ENCODE results near the gene MOV10L1.
A peak's percentile ranks its signal among the peaks of the same experiment; 100 is the strongest.
"Not testable (repeated sequence)": the region's sequence is repeated elsewhere in the genome, so short reads cannot be mapped to it uniquely, and the experiment has no call there.

MOV10L1 gene

GRCh38 chr22:50189849-50190181 is 100.0 kb downstream of the MOV10L1 start:
- DNase-seq (ENCODE audit: low spot score): no peak

DNA sequence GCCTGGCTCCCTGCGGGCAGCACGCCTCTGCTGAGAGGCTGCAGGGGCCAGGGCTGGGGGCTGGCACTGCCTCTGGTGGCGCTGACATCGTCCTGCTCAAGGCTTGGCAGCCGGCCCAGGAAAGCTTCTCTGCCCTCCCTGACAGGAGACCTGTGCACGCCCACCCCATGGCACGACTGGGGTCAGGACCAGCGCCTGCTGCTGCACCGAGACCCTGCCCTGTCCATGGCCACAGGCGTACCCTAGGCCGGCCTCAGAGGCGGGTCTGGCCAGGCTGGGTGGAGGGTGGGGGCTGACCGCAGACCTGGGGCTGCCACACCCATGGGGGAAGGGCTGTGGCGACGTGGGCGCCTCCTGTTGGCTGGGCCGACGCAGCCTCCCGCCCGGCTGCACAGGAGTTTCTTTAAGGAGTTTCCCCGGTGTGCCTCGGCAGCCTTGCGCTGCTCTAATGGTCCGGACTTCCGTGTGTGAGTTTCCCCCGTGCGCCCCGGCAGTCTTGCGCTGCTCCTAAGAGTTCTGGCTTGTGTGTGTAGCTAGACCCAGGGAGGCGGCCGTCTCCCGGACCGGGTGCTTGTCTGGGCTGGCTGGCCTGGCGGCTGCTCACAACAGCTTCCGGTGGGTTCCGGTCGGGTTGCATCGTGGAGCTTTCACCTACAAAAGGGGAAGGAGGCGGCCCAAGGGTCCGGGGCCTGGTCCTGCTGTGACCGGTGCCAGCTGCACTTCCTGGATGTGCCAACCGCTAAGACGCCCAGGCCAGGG is 100.6 kb downstream of the MOV10L1 start:
- no peak for DNase-seq (ENCODE audit: low spot score)

- no peak for DNase-seq (ENCODE audit: low spot score)
Observed at GRCh38 chr22:50190941-50191741, 101.3 kb downstream of the MOV10L1 start.

DNA sequence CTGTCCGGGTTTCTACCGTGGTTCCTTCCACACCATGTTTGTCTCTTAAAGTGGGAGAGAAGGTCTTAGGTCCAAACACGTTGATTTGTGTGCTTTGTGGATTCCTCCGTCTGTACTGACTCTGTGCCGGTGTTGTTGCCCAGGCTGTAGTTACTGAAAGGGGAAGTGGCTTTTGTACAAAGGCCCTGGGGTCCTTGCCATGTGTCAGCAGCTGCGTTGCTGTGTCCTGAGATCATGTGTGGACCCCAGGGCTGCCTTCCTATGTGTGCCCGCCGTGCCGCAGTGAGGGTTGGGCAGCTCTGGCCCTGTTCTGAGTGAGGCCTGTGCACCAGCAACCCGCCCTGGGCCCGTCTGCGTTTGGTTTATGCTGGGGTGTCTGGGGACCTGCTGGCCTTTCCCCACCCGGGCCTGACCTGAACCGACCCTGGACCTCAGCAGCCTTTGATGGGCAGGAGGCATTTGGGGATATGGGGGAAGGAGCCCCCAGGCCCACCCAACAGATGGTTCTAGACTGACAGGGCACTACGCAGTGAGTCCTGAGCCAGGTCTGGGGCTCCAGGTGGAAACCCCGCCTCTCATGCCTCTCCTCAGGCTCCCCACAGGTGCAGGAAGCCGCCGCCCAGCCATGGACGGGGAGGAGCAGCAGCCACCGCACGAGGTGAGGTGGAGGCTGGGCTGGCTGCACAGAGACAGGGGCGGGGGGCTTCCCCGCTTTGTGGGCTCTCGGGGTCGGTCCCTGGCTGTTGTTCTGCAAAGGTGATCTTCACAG is 102.8 kb downstream of the MOV10L1 start:
- no peak for DNase-seq (ENCODE audit: low spot score)

DNA sequence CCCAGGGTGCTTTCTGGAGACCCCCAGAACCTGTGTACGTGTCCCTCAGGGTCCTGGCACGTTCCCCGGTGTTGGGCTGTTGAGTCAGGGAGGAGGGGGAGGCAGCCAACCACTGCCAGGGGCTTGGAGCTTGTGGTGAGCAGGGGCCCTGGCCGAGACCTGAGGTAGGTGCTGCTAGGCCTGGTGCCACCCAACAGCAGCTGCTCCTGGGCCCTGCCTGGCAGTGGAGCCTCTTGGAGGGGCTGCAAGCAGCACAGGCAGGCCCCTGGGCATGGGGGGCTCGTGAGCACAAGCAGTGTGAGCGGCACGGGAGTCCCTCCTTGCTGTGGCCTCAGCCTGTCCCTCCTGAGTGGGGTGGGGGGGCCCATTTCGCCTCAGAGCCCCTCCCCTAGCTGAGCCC is 103.8 kb downstream of the MOV10L1 start:
- DNase-seq (ENCODE audit: low spot score): no peak

- DNase-seq (ENCODE audit: low spot score): no peak
Observed at GRCh38 chr22:50194037-50194805, 104.4 kb downstream of the MOV10L1 start.

- DNase-seq (ENCODE audit: low spot score): no peak
Observed at GRCh38 chr22:50196256-50196655, 106.5 kb downstream of the MOV10L1 start.

DNA sequence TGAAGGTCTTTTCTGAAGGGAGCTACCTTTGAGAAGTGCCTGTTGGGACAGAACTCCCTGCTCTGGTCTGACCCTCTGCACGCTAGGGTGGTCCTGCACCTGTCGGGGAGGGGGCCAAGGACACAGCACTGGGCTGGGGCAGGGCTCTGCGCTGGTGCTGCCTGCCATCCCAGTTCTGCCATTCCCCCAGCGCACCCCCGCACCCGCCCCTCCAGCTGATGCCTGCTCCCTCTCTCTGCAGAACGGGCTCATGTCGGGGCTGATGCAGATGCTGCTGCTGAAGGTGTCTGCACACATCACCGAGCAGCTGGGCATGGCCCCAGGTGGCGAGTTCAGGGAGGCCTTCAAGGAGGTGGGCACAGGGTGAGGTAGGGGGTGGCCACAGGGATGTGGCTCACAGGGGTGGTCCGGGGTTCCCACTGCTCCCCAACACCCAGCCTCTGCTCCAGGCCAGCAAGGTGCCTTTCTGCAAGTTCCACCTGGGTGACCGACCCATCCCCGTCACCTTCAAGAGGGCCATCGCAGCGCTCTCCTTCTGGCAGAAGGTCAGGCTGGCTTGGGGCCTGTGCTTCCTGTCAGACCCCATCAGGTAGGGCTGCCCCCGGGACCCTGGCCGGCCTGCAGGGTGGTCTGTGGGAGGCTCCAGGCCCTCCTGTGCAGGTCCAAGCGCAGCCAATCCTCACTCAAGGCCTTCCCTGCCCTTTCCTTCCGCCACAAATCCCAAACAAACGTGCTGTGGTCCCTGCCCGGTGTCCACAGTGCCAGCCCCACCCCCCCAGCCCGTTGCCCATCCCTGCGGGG is 107.4 kb downstream of the MOV10L1 start:
- DNase-seq (ENCODE audit: low spot score): no peak

DNA sequence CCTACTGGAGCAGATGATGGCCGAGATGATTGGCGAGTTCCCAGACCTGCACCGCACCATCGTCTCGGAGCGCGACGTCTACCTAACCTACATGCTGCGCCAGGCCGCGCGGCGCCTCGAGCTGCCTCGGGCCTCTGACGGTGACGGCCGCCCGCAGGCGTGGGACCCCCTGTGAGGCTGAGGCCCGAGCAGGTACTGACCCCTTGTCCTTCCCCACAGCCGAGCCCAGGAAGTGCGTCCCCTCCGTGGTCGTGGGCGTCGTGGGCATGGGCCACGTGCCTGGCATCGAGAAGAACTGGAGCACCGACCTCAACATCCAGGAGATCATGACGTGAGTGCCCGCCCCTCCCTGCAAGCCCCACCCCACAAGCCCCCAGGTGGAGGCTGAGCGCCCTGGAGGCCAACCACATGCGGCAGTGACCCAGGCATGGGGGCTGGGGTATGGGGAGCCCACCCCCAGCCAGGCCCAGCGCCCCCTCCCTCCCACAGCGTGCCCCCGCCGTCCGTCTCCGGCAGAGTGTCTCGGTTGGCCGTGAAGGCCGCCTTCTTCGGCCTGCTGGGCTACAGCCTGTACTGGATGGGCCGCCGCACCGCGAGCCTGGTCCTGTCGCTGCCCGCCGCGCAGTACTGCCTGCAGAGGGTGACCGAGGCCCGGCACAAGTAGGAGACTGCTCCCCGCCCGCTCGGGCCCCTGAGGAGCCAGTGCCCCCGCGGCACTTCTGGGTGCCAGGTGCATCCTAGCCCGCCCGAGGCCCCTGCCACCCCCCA is 108.2 kb downstream of the MOV10L1 start:
- DNase-seq (ENCODE audit: low spot score): no peak

DNA sequence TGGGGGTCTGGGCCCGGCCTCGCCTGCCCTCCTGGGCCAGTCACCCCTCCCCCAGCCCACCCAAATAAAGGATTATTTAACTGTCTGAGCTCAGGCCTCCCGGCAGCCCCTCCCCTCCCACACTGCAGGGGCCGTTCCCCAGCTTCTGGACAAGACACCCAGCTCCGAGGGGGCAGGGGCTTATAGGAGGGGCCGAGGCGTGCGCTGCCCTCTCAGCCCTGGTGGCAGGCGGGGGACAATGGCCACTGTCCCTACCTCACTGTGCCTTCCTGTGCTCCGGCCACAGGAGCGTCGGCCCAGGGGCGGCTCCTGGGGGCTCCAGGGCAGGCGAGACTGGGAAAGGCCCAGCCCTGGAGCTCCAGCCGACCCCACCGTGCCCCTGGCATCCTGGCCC is 108.8 kb downstream of the MOV10L1 start:
- DNase-seq (ENCODE audit: low spot score): no peak

DNA sequence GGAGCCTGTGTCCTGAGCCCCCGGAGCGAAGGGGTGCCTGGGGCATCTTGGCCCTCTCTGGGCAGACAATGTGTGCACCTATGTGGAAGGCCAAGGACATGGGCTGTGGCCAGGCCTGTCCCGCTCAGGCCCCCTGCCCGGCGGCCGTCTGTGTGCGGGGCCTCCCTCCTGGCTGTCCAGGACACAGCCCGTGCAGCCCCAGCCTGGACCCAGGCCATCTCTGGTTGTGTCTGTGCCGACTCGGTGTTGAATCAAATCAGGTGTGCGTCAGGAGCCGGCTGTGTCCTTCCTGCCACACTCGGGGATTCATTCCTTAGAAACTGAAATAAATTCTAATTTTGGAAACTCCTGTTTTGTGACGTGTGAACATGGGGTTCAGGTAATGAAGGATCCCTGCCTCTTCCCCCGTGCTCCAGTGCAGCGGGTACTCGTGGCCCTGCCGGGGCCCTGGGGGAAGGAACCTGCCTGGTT is 109.5 kb downstream of the MOV10L1 start:
- DNase-seq (ENCODE audit: low spot score): no peak

- no peak for DNase-seq (ENCODE audit: low spot score)
Observed at GRCh38 chr22:50199829-50200460, 110.1 kb downstream of the MOV10L1 start.

GRCh38 chr22:50200461-50201190 is 110.8 kb downstream of the MOV10L1 start, which contains the start of gene SELENOO:
SELENOO (plus strand) TSS chr22:50201011; CDS start chr22:50201037, 26 bp downstream.
- DNase-seq (ENCODE audit: low spot score): peak; percentile 100

GRCh38 chr22:50201191-50202129 is 111.7 kb downstream of the MOV10L1 start:
- DNase-seq (ENCODE audit: low spot score): peak; percentile 67

DNA sequence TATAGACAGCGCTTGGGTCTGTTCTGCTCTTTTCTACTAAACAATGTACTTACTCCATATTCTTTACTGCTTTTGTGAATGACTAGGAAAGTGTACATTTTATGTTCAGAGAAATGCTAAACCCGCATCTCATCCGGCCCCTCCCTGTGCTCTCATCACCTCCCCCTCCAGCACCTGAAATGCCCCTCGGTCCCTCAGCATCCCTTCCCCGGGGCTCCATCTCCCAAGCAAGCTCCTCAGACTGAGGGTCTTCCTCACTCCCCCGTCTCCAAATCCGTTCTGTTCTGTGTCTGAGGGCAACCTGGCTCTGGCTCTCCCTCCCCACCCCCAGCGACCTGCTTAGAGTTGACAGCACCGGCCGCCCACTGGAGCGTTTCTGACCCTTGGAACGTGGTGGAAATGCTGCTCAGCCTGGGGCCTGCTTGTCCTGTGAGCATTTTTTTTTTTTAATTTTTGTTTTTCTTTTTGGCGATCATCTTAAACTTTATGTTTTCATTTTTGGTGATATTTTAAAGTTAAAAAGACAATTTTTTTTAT is 112.4 kb downstream of the MOV10L1 start:
- DNase-seq (ENCODE audit: low spot score): no peak

DNA sequence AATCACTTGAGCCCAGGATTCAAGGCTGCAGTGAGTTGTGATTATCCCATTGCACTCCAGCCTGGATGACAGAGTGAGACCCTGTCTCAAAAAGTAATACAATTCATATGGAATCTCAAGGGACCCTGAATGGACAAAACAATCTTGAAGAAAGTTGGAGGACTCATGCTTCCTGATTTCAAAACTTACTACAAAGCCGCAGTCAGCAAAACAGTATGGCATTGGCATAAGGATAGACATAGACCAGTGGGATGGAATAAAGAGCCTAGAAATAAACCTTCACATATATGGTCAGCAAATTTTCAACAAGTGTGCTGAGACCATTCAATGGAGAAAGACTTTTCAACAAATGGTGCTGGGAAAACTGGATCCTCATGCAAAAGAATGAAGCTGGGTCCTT is 113.5 kb downstream of the MOV10L1 start:
- no peak for DNase-seq (ENCODE audit: low spot score)

- no peak for DNase-seq (ENCODE audit: low spot score)
Observed at GRCh38 chr22:50204571-50204970, 114.8 kb downstream of the MOV10L1 start.

DNA sequence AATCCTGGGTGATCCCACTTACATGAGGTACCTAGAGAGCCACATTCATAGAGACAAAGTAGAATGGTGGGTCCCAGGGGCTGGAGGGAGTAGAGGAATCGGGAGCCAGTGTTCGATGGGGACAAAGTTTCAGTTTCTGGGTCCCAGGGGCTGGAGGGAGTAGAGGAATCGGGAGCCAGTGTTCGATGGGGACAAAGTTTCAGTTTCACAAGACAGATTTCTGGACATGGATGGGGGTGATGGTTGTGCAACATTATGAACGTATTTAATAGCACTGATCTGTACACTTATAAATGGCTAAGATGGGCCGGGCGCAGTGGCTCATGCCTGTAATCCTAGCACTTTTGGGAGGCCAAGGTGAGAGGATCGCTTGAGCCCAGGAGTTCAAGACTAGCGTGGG is 115.2 kb downstream of the MOV10L1 start:
- not testable (repeated sequence) for DNase-seq (ENCODE audit: low spot score)
